GM21723 (cell line): ENCODE data around the gene CYLD.

Source experiments
- ATAC-seq: cut with Tn5 transposase; IDR thresholded peaks from one replicate; pipeline ENCODE4 v1.9.1; 2021; ENCODE audit warnings: mild to moderate bottlenecking, moderate library complexity; ENCODE audit not compliant: unreplicated experiment

The CYLD gene

GRCh38 chr16:50776037-50776436 is 34.2 kb downstream of the CYLD start:
- ATAC-seq, result no peak

DNA sequence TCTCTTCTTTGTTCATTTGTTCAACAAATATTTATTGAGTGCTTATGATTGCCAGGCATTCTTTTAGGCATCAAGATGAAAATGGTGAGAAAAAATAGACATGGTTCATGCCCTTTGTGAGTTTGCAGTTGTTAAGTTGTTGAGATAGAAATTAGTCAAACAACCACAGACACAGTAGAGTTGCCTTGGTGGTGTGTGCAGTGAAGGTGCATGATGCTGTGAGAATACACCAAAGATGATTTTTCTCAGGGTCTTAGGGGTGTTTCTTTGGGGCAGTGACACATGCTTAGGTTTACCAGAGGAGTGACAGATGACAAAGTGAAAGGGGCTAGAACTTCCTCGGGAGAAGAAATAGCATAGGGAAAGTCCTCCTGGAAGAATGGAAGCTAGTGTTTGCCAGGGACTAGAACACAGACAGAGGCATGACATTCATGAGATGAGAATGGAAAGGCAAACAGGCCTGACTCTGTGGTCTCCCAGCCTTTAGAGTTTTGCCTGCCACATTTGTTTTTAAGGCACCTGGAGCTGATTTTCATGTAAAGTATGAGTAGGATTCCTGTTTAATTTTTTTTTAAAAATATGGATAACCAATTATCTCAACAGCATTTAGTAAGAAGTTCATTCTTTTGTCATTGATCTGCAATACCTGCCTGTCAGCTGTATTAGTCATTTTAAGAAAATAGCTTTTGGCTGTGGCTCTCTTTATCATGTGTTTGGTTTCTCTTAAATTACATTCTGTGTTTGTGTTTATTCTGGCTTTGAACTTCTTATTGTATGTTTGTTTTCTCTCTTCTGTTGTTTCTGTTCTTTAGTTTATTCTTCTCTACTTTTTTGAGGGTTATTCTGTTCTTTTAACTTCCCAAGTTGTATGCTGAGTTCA is 36.6 kb downstream of the CYLD start:
- ATAC-seq, result peak; percentile 62

DNA sequence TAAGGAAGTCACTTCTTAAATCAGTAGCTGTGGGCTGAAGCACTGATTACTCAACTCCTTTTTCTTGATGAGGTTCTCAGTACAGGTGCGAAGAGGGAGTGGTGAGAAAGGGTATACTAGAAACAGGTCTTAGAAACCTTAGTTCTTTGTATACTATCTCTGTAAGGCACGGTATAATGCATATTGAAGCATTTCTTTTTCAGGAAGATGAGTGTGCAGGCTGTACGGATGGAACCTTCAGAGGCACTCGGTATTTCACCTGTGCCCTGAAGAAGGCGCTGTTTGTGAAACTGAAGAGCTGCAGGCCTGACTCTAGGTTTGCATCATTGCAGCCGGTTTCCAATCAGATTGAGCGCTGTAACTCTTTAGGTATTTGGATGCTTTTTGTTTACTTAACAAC is 39.2 kb downstream of the CYLD start:
- ATAC-seq, result no peak

DNA sequence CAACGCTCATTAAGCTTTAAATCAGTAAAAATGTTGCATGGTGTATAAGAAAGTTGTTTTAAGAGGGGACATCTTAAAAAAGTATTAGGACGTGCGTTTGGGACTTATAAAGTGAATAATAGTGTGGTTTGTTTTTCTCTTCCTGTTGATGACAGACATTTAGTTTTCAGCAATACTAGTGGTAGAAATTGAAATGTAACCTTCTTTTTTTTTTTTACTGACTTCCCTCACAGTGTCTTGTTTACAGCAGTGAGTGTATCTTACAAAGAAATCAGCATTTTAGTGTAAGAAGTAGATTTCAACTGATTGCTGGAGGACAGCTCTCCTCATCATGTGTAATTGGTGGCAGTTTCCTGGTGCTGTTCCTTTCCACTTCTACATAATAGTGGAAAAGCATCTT is 39.6 kb downstream of the CYLD start:
- ATAC-seq, result no peak

- ATAC-seq, result no peak
Measured at GRCh38 chr16:50789757-50790156, 47.9 kb downstream of the CYLD start.

GRCh38 chr16:50791522-50791921 is 49.6 kb downstream of the CYLD start:
- no peak for ATAC-seq

DNA sequence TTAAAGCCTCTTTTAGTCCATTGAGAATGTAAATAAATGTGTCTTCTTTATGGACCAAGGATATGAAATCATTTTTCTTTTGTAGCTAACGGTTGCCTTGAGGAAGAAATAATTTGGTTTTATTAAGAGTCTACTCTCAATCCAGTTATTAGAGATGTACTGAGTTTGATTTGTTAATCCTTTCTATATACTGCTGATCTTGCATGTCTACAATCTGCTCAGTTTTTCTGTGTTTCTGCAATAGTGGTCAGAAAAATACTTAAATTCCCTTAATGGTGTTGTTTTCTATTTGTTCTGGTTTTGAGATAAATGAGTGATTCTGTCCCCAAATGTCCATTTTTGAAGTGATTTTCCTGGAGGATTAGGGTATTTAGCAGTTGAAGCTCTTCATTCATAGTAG is 54.9 kb downstream of the CYLD start:
- ATAC-seq, result no peak

DNA sequence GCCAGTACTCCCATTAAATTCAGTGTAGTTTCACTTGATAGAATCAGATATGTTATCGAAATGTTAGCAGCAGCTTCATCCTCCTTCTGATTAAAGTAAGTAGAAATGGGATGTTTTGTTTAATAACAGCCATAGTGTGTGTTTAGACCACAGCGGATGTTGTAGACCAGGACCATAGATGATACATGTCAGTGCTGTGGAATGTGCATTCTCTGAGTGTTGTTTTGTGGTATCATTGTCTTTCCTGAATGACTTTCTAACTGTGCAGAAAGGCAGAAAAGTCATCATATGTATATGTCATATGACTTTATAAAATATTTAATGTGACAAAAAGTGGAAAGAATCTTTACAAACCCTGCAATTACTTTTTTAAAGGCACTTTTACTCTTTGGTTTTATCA is 55.6 kb downstream of the CYLD start:
- no peak for ATAC-seq

DNA sequence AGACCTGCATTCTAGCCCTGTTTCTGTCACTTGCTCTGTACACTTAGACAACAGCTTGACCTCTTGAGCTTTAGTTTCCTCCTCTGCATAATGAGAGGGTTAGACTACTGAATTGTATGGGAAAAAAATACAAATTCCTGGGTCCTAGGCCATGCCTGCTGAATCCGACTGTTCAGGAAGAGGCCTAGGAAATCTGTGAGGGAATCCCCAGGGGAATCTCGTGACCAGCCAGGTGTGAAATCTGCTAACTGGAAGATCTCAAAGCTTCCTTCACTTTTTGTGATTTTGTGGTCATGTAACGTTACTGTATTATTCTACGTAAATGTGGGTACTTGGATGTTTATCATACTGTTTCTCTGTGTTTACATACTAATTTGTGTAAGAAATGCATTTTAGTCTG is 58.2 kb downstream of the CYLD start:
- no peak for ATAC-seq

GRCh38 chr16:50801036-50801435 is 59.1 kb downstream of the CYLD start:
- no peak for ATAC-seq

- no peak for ATAC-seq
Measured at GRCh38 chr16:50802000-50802399, 60.1 kb downstream of the CYLD start.

GRCh38 chr16:50802961-50803360 is 61.1 kb downstream of the CYLD start:
- no peak for ATAC-seq

- ATAC-seq, result no peak
Measured at GRCh38 chr16:50804290-50804907, 62.5 kb downstream of the CYLD start.

DNA sequence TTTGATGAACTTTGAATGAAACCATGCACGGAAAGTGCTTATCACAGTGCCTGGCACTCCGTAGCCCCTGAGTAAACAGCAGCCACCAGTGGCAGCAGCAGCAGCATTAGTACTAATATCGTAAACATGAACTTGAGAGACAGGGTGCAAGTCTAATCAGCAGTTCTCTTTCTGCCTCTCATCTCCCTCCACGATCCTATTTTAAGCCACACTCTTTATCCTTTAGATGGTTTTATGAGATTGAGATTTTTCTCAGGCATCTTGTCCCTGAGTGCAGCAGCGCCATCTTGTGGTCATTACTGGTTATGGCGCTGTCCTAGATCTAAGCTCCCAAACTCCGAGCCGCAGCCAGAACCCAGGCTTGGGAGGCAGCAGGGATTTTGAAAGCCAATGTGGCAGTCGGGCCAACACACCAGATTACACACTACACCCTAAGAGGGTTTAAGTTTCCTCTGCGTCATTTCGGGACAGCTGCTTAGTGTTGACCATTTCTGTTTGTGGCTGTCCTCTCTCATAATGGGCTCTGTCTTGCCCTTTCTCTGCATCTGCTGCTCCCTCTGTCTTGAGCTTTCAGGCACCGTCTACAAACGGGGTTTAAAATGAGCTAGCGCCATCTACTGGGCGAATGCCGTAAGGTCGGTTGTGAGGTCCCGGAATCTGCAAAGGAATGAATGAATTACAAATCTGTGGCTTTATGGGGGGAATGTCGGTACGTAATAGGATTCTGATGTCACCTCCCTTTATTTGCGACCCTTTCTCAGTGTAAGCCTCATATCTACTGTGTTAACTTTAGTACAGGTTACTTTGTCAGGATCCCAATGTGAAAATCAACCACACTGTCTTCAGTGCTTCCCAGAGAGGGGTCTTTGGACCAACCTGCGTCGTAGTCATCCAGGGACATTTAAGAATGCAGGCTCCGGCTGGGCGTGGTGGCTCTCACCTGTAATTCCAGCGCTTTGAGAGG is 64.5 kb downstream of the CYLD start:
- peak; percentile 86 for ATAC-seq

DNA sequence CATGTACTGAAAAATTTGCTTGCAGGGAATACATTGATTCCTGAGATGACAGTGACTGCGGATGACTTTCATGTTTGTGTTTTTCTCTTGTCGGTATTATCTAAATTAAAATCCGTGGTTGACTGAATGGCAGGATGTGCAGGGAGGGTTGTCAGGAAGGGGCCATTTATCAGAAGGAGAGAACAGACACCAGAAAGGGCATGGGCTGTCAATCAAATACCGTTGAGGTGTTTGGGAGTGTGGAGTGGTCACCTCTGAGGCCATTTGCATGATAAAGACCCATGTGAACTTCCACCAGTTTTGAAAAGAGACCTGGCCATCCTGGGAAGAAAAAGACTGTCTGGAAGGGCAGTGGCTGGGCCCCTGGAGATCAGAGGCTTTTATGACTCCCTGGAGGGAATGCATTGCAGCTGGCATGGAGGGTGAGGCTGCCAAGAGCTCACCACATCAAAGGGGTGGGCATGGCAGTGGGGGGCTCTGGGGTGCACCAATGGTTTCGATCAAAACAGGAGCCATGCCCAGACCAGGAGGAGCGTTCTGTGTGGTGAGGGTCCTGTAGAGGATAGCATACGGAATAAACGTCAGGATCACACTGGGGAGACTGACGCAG is 67.1 kb downstream of the CYLD start:
- no peak for ATAC-seq

DNA sequence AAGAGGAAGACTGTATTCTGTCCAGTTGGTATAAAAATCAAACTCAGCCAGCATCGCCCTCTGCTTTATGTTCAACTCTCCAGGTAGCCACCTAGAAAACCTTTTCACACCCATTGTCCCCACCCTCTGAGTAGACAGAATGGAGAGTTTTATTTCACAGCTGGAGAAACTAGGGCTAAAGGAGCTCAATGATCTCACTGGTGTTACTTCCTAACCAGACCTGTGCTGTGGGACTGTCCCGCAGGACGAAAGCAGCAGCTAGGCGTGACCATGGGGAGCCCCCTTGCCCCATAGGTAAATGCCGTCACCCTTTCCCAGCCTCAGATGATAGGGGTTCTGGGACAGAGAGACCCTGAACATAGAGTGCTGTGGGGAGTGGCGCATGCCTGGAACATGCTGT is 67.7 kb downstream of the CYLD start:
- peak; percentile 56 for ATAC-seq

DNA sequence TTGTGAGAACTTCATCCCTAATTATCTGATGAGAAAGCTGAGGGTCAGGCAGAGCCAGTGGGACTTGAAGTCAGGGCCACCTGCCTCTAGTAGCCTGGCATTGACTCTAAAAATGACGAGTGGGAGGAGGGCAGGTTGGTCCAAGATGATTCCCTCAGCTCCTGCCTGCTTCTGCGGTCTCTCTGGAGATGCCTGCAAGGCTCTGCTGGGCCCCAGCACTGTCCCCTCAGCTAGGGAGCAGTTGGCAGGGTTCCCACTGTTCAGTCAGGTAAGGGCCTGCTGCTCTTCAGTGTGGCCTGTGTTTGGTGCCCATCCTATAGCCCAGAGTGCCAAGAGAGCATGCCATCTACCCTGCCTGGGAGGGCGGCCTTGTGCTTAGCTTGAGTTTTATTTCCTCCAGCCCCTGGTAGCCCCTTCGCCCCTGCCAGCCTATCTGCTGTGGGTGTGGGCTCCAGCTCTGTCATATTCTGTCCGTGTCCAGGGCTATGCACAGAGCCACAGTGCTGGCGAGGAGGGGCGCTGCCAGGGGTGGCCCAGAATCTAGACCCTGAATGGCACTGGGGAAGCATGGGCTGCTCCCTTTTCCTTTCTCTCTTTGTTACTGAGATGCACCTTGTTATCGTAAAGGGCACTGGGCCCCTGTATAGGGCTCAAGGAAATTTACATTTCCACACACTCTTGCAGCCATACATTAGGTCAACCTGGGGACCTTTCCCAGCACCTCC is 68.5 kb downstream of the CYLD start:
- no peak for ATAC-seq

DNA sequence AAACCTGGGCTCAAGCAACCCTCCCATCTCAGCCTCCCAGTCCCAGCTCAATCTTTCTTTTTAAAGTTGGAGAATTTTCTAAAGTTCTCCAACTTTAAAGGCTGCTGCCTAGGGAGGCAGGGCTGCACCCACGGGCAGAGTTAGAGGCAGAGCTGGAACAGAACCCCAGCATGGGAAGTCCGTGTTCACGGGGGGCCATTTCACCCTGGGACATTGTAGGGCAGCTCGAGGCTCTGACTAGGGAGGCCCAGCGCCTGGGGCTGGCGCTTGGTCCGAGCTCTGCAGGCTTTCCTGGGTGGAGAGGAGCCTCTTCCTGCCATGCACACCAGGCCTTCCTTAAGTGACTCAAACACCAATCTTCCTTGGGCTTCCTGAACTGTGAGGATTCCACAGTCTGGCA is 70.2 kb downstream of the CYLD start:
- no peak for ATAC-seq

DNA sequence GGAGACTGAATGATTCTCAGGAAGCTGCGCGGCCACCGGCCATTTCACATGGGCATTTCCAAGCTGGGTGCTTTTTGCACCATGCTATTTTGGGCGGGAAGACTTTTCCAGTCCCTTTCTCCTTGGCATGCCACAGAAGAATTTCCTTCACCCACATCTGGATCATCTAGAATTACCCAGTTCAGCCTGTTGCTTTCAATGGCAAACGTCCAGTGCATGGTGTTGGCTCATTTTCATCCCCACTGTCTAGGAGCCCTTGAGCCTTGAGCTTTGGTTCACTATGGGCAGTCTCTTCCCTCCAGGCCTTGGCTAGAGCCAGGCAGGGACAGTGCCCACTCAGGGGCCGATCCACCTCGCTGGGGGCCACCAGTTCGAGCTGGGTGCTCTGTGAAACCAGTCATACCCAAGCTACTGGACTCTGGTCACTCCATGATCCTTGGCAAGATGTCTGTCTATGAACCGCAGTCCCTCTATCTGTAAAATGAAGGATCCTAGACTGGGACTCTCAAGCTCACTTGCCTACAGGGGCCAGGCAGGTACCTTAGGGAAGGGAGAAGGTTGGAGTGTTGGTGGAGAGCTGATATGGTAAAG is 71.1 kb downstream of the CYLD start:
- no peak for ATAC-seq

DNA sequence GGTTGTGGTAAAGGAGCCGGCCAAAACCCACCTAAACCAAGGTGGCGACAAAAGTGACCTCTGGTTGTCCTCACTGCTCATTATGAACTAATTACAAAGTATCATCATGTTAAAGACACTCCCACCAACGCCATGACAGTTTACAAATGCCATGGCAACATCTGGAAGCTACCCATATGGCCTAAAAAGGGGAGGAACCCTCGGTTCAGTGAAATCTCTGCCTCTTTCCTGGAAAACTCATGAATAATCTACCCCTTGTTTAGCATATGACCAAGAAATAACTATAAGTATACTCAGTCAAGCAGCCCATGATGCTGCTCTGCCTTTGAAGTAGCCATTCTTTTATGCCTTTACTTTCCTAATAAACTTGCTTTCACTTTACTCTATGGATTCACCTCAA is 72.2 kb downstream of the CYLD start:
- ATAC-seq, result no peak
